HG02884 (cell line): ENCODE data around the gene GET4.
"Not testable (repeated sequence)": the region's sequence is repeated elsewhere in the genome, so short reads cannot be mapped to it uniquely, and the experiment has no call there.

Source experiments
- ATAC-seq: cut with Tn5 transposase; IDR thresholded peaks from one replicate; pipeline ENCODE4 v1.9.1; 2021; ENCODE audit warnings: mild to moderate bottlenecking, moderate library complexity; ENCODE audit not compliant: unreplicated experiment

GET4 gene

GRCh38 chr7:898460-898854 is 22.1 kb downstream of the GET4 start:
- ATAC-seq, result no peak

GRCh38 chr7:898855-899681 is 22.7 kb downstream of the GET4 start:
- no peak for ATAC-seq

- no peak for ATAC-seq
Observed at GRCh38 chr7:899806-900205, 23.5 kb downstream of the GET4 start.

GRCh38 chr7:900331-901040 is 24.1 kb downstream of the GET4 start:
- no peak for ATAC-seq

- no peak for ATAC-seq
Observed at GRCh38 chr7:901041-901387, 24.7 kb downstream of the GET4 start.

- ATAC-seq, result no peak
Observed at GRCh38 chr7:901388-902154, 25.2 kb downstream of the GET4 start.

- no peak for ATAC-seq
Observed at GRCh38 chr7:902996-903395, 26.6 kb downstream of the GET4 start.

GRCh38 chr7:903921-904755 is 27.8 kb downstream of the GET4 start:
- no peak for ATAC-seq

GRCh38 chr7:904847-905246 is 28.5 kb downstream of the GET4 start:
- no peak for ATAC-seq

GRCh38 chr7:906776-907157 is 30.4 kb downstream of the GET4 start:
- ATAC-seq, result no peak

GRCh38 chr7:907158-907980 is 31.0 kb downstream of the GET4 start:
- ATAC-seq, result no peak

- no peak for ATAC-seq
Observed at GRCh38 chr7:908159-908581, 31.8 kb downstream of the GET4 start.

GRCh38 chr7:908591-909357 is 32.4 kb downstream of the GET4 start:
- ATAC-seq, result not testable (repeated sequence)

GRCh38 chr7:909358-910329 is 33.3 kb downstream of the GET4 start:
- ATAC-seq, result no peak

- ATAC-seq, result no peak
Observed at GRCh38 chr7:910441-910861, 34.1 kb downstream of the GET4 start.

- no peak for ATAC-seq
Observed at GRCh38 chr7:910931-911431, 34.6 kb downstream of the GET4 start.

- no peak for ATAC-seq
Observed at GRCh38 chr7:911791-912480, 35.6 kb downstream of the GET4 start.
